Activated T-cell treated with anti-CD3 and anti-CD28 coated beads, Interleukin-2, amount 50 U/mL, for 72 hours (primary cell): ENCODE data around the gene CPNE7. TPM values are rescaled to one million over a fixed set of nuclear protein-coding genes. Genes with fewer than 3 reads are reported as not detected.
A peak's percentile ranks its signal among the peaks of the same experiment; 100 is the strongest.

Experiments
- ATAC-seq, 2 donors: fragments of 150-1000 bp; cut with Tn5 transposase; replicated peaks in 1 of 2; 2 replicates each; pipeline ENCODE4 v1.10.0; 2021; ENCODE audit warnings: moderate library complexity in 2 of 2, mild to moderate bottlenecking in 1 of 2
- DNase-seq, 2 donors: peaks; one replicate each; pipeline ENCODE4 v3.0.0; 2021 to 2022; ENCODE audit warnings: mixed read lengths in 1 of 2
- H3K27ac Mint-ChIP-seq: one replicate; pipeline ENCODE4 v1.8.0; 2022; ENCODE audit warnings: mild to moderate bottlenecking, moderate library complexity, mixed read lengths
- H3K27me3 Mint-ChIP-seq: one replicate; pipeline ENCODE4 v1.8.0; 2022; ENCODE audit warnings: low read depth, mixed read lengths
- H3K36me3 Mint-ChIP-seq, 2 donors: one replicate each; pipeline ENCODE4 v1.8.0; 2022; ENCODE audit warnings: mixed read lengths in 2 of 2, mild to moderate bottlenecking in 1 of 2; ENCODE audit not compliant: insufficient read depth in 2 of 2
- H3K4me1 Mint-ChIP-seq: one replicate; pipeline ENCODE4 v1.8.0; 2022; ENCODE audit warnings: low read depth, mixed read lengths
- H3K4me3 Mint-ChIP-seq, 2 donors: one replicate each; pipeline ENCODE4 v1.8.0; 2022; ENCODE audit warnings: mild to moderate bottlenecking in 2 of 2, mixed read lengths in 2 of 2, moderate library complexity in 2 of 2
- H3K9me3 Mint-ChIP-seq, 2 donors: one replicate each; pipeline ENCODE4 v1.8.0; 2022; ENCODE audit warnings: mixed read lengths in 2 of 2
- total RNA-seq, 2 donors: library from RNA; stranded (reverse); gene quantifications; one replicate each; pipeline ENCODE4 v1.2.3, GENCODE V29; 2022

The CPNE7 gene
- total RNA-seq, 2 donors from 2014 or later, result 10.9 to 11.4 TPM

GRCh38 chr16:89573826-89574680, 1.5 kb upstream of the CPNE7 start:
- DNase-seq (no peak), ATAC-seq (no peak)
- Mint-ChIP-seq H3K9me3 (no peaks in the 10 kb centered on the region), H3K27me3 (peaks cover 8% of the 10 kb centered on the region), H3K27ac (no peak overlapping the region), H3K4me1 (no peaks in the 10 kb centered on the region), H3K4me3 (peak overlapping the region; percentile 58 to 77), H3K36me3 (no peaks in the 10 kb centered on the region)

GRCh38 chr16:89574681-89575246, 794 bp upstream of the CPNE7 start:
- ATAC-seq (peak; percentile 66 to 83), DNase-seq (peak; percentile 74 to 81)
- Mint-ChIP-seq H3K27ac (no peak overlapping the region), H3K4me1 (no peaks in the 10 kb centered on the region), H3K27me3 (peaks cover 8% of the 10 kb centered on the region), H3K9me3 (no peaks in the 10 kb centered on the region), H3K36me3 (no peaks in the 10 kb centered on the region), H3K4me3 (peak overlapping the region; percentile 74 to 77)

- ATAC-seq (no peak), DNase-seq (no peak)
- Mint-ChIP-seq H3K4me1 (no peaks in the 10 kb centered on the region), H3K4me3 (peak overlapping the region in 1 of 2 donors; percentile 27), H3K9me3 (no peaks in the 10 kb centered on the region), H3K36me3 (no peaks in the 10 kb centered on the region), H3K27me3 (peaks cover 8% of the 10 kb centered on the region), H3K27ac (no peak overlapping the region)
These were observed 846 bp downstream of the CPNE7 start for GRCh38 chr16:89576153-89577054.

GRCh38 chr16:89577055-89577759, 1.6 kb downstream of the CPNE7 start:
- Mint-ChIP-seq H3K9me3 (no peaks in the 10 kb centered on the region), H3K36me3 (no peaks in the 10 kb centered on the region), H3K27me3 (peaks cover 8% of the 10 kb centered on the region), H3K4me3 (peak overlapping the region in 1 of 2 donors; percentile 5), H3K4me1 (no peaks in the 10 kb centered on the region), H3K27ac (no peak overlapping the region)
- DNase-seq (no peak), ATAC-seq (no peak)

- Mint-ChIP-seq H3K4me3 (no peak overlapping the region), H3K36me3 (no peaks in the 10 kb centered on the region), H3K27me3 (no peaks in the 10 kb centered on the region), H3K9me3 (no peaks in the 10 kb centered on the region), H3K4me1 (no peaks in the 10 kb centered on the region), H3K27ac (no peak overlapping the region)
- no peak for DNase-seq
- ATAC-seq, result no peak
These were observed 3.8 kb downstream of the CPNE7 start for GRCh38 chr16:89579351-89579750.

GRCh38 chr16:89581045-89581695, 5.6 kb downstream of the CPNE7 start:
- H3K4me3 Mint-ChIP-seq, result no peak overlapping the region
- no peaks in the 10 kb centered on the region for H3K36me3 Mint-ChIP-seq
- no peaks in the 10 kb centered on the region for H3K9me3 Mint-ChIP-seq
- no peak overlapping the region for H3K27ac Mint-ChIP-seq
- no peaks in the 10 kb centered on the region for H3K27me3 Mint-ChIP-seq
- DNase-seq (no peak), ATAC-seq (no peak)
- no peaks in the 10 kb centered on the region for H3K4me1 Mint-ChIP-seq

- H3K9me3 Mint-ChIP-seq, result no peaks in the 10 kb centered on the region
- H3K27me3 Mint-ChIP-seq, result no peaks in the 10 kb centered on the region
- ATAC-seq, result no peak
- DNase-seq, result no peak
- no peaks in the 10 kb centered on the region for H3K36me3 Mint-ChIP-seq
- no peak overlapping the region for H3K4me3 Mint-ChIP-seq
- H3K4me1 Mint-ChIP-seq, result no peaks in the 10 kb centered on the region
- H3K27ac Mint-ChIP-seq, result no peak overlapping the region
These were observed 6.5 kb downstream of the CPNE7 start for GRCh38 chr16:89581861-89582563.

GRCh38 chr16:89582614-89583196, 7.1 kb downstream of the CPNE7 start:
- H3K27ac Mint-ChIP-seq, result no peak overlapping the region
- H3K9me3 Mint-ChIP-seq, result no peaks in the 10 kb centered on the region
- H3K36me3 Mint-ChIP-seq, result peaks cover 0 to 2% of the 10 kb centered on the region in 2 donors
- ATAC-seq (no peak), DNase-seq (no peak)
- no peak overlapping the region for H3K4me3 Mint-ChIP-seq
- no peaks in the 10 kb centered on the region for H3K27me3 Mint-ChIP-seq
- no peaks in the 10 kb centered on the region for H3K4me1 Mint-ChIP-seq

GRCh38 chr16:89583197-89583894, 7.8 kb downstream of the CPNE7 start:
- H3K4me3 Mint-ChIP-seq, result no peak overlapping the region
- H3K36me3 Mint-ChIP-seq, result peaks cover 0 to 2% of the 10 kb centered on the region in 2 donors
- no peak for ATAC-seq
- no peak overlapping the region for H3K27ac Mint-ChIP-seq
- no peak for DNase-seq
- H3K9me3 Mint-ChIP-seq, result no peaks in the 10 kb centered on the region
- no peaks in the 10 kb centered on the region for H3K4me1 Mint-ChIP-seq
- H3K27me3 Mint-ChIP-seq, result no peaks in the 10 kb centered on the region

- no peaks in the 10 kb centered on the region for H3K27me3 Mint-ChIP-seq
- DNase-seq, result no peak
- H3K4me3 Mint-ChIP-seq, result no peak overlapping the region
- no peak for ATAC-seq
- H3K9me3 Mint-ChIP-seq, result no peaks in the 10 kb centered on the region
- H3K27ac Mint-ChIP-seq, result no peak overlapping the region
- H3K36me3 Mint-ChIP-seq, result peaks cover 0 to 2% of the 10 kb centered on the region in 2 donors
- H3K4me1 Mint-ChIP-seq, result no peaks in the 10 kb centered on the region
These were observed 8.5 kb downstream of the CPNE7 start for GRCh38 chr16:89583895-89584644.
